ENCODE results near the gene SMIM28. TPM values are rescaled to one million over a fixed set of nuclear protein-coding genes. Genes with fewer than 3 reads are reported as not detected.
"Not testable (repeated sequence)": the region's sequence is repeated elsewhere in the genome, so short reads cannot be mapped to it uniquely, and the experiment has no call there.

SMIM28 gene
- polyA plus RNA-seq, 1 donor from 2014 or later, result not detected

DNA sequence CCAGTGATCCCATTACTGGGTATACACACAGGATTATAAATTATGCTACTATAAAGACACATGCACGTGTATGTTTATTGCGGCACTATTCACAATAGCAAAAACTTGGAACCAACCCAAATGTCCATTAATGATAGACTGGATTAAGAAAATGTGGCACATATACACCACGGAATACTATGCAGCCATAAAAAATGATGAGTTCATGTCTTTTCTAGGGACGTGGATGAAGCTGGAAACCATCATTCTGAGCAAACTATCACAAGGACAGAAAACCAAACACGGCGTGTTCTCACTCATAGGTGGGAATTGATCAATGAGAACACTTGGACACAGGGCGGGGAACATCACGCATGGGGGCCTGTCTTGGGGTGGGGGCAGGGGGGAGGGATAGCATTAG, 9.0 kb upstream of the SMIM28 start:
- not testable (repeated sequence) for H2AFZ ChIP-seq (ENCODE audit: low read depth, low read length); H3K9me2 ChIP-seq (ENCODE audit: insufficient read depth, low read length); H3K9me3 ChIP-seq (ENCODE audit: low read length); H3K4me3 ChIP-seq (ENCODE audit: low read length); H3K9ac ChIP-seq (ENCODE audit: low read length); H3K27ac ChIP-seq (ENCODE audit: low read length); H3K27me3 ChIP-seq (ENCODE audit: insufficient read depth, low read depth, low read length); H3K79me2 ChIP-seq (replicated peaks; ENCODE audit: insufficient read depth, low read length); H4K20me1 ChIP-seq (ENCODE audit: insufficient read depth); H3F3A ChIP-seq (ENCODE audit: insufficient read depth, low read length, poor library complexity, severe bottlenecking); H3K4me2 ChIP-seq (ENCODE audit: low read length); H3K36me3 ChIP-seq (ENCODE audit: insufficient read depth, low read length)

DNA sequence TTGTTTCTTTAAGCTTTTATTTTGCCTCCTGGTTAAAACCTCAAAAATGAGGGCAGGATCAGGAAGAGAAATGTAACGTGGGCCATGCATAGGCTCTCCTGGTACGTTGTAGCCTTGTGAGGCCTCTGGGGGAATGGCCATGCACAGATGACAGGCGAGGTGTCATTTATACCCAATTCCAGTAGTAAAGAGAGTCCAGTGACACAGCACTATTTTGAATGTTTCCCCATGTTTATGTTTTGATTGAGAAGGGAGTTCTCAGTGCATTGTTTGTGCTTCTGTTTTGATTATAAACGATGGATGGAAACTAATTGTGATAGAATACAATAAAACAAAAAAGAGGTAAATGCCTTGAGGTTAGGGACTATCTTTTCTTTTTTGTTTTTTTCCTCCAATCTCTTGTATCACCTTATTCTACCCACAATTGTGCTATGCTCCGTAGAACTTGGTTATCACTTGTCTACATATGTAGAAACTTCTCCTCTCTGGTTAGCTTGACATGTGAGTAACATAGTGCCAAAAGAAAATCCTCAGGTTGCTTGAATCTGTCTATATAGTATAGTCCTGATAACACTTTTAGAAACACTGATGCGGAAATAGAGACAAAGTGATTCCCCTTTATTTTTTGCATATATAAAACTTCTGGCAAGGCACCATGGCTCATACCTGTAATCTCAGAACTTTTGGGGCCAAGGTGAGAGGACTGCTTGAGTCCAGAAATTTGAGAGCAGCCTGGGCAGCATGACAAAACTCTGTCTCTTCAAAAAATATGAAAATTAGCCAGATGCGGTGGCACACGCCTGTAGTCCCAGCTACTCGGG, 6.9 kb upstream of the SMIM28 start:
- no peaks in the 10 kb centered on the region for H4K20me1 ChIP-seq (ENCODE audit: insufficient read depth)
- no peak overlapping the region for H3K4me2 ChIP-seq (ENCODE audit: low read length)
- no peaks in the 10 kb centered on the region for H3K36me3 ChIP-seq (ENCODE audit: insufficient read depth, low read length)
- no peaks in the 10 kb centered on the region for H3K9me3 ChIP-seq (ENCODE audit: low read length)
- no peaks in the 10 kb centered on the region for H3K9me2 ChIP-seq (ENCODE audit: insufficient read depth, low read length)
- H3K27me3 ChIP-seq (ENCODE audit: insufficient read depth, low read depth, low read length), result no peaks in the 10 kb centered on the region
- no peak overlapping the region for H3K4me3 ChIP-seq (ENCODE audit: low read length)
- H2AFZ ChIP-seq (ENCODE audit: low read depth, low read length), result no peak overlapping the region
- H3K79me2 ChIP-seq (replicated peaks; ENCODE audit: insufficient read depth, low read length), result no peaks in the 10 kb centered on the region
- no peak overlapping the region for H3K9ac ChIP-seq (ENCODE audit: low read length)
- TF ChIP-seq POLR2AphosphoS5 (IDR thresholded peaks at IDR 0.05), result no peak
- TF ChIP-seq EZH2 (IDR thresholded peaks at IDR 0.05; ENCODE audit: borderline replicate concordance, insufficient read depth, low read length, poor library complexity, severe bottlenecking), result no peak
- no peak for TF ChIP-seq TAF1 (IDR thresholded peaks at IDR 0.05; ENCODE audit: low read depth)
- TF ChIP-seq, protein P1, sequence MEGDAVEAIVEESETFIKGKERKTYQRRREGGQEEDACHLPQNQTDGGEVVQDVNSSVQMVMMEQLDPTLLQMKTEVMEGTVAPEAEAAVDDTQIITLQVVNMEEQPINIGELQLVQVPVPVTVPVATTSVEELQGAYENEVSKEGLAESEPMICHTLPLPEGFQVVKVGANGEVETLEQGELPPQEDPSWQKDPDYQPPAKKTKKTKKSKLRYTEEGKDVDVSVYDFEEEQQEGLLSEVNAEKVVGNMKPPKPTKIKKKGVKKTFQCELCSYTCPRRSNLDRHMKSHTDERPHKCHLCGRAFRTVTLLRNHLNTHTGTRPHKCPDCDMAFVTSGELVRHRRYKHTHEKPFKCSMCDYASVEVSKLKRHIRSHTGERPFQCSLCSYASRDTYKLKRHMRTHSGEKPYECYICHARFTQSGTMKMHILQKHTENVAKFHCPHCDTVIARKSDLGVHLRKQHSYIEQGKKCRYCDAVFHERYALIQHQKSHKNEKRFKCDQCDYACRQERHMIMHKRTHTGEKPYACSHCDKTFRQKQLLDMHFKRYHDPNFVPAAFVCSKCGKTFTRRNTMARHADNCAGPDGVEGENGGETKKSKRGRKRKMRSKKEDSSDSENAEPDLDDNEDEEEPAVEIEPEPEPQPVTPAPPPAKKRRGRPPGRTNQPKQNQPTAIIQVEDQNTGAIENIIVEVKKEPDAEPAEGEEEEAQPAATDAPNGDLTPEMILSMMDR (IDR thresholded peaks at IDR 0.05; ENCODE audit: poor library complexity, severe bottlenecking), result no peak
- no peak for TF ChIP-seq SMC3 (conservative IDR thresholded peaks at IDR 0.05; ENCODE audit: poor library complexity)
- TF ChIP-seq EP300 (conservative IDR thresholded peaks at IDR 0.05; ENCODE audit: poor library complexity, severe bottlenecking), result no peak
- no peak for TF ChIP-seq RAD21 (conservative IDR thresholded peaks at IDR 0.05)
- TF ChIP-seq MXI1 (conservative IDR thresholded peaks at IDR 0.05; ENCODE audit: poor library complexity, severe bottlenecking), result no peak
- TF ChIP-seq, protein P2, sequence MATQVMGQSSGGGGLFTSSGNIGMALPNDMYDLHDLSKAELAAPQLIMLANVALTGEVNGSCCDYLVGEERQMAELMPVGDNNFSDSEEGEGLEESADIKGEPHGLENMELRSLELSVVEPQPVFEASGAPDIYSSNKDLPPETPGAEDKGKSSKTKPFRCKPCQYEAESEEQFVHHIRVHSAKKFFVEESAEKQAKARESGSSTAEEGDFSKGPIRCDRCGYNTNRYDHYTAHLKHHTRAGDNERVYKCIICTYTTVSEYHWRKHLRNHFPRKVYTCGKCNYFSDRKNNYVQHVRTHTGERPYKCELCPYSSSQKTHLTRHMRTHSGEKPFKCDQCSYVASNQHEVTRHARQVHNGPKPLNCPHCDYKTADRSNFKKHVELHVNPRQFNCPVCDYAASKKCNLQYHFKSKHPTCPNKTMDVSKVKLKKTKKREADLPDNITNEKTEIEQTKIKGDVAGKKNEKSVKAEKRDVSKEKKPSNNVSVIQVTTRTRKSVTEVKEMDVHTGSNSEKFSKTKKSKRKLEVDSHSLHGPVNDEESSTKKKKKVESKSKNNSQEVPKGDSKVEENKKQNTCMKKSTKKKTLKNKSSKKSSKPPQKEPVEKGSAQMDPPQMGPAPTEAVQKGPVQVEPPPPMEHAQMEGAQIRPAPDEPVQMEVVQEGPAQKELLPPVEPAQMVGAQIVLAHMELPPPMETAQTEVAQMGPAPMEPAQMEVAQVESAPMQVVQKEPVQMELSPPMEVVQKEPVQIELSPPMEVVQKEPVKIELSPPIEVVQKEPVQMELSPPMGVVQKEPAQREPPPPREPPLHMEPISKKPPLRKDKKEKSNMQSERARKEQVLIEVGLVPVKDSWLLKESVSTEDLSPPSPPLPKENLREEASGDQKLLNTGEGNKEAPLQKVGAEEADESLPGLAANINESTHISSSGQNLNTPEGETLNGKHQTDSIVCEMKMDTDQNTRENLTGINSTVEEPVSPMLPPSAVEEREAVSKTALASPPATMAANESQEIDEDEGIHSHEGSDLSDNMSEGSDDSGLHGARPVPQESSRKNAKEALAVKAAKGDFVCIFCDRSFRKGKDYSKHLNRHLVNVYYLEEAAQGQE (IDR thresholded peaks at IDR 0.05; ENCODE audit: borderline replicate concordance), result no peak
- H3K27ac ChIP-seq (ENCODE audit: low read length), result no peak overlapping the region
- no peaks in the 10 kb centered on the region for H3F3A ChIP-seq (ENCODE audit: insufficient read depth, low read length, poor library complexity, severe bottlenecking)
